ENCODE data around the gene YJU2. TPM values are rescaled to one million over a fixed set of nuclear protein-coding genes. Genes with fewer than 3 reads are reported as not detected.
A peak's percentile ranks its signal among the peaks of the same experiment; 100 is the strongest.

The YJU2 gene
- total RNA-seq, 1 donor from 2014 or later, result 22.9 TPM

DNA sequence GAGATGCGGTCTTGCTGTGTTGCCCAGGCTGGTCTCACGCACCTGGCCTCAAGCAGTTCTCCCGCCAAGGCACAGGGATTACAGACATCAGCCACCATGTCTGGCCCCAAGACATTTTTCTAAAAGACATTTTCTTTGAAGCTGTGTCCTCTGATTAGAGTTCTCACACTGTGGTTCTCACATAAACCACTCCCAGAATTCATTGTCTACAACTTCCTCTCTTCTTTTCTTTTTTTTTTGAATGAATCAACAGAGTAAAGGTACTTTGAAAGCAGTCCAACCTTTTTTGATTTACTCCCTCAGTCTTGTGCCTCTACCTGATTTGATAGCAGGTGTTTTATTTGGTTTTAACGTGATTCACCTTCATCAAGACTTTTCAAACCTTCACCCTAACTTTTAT, 17.9 kb downstream of the YJU2 start:
- H3K36me3 Mint-ChIP-seq (ENCODE audit: low read depth), result no peaks in the 10 kb centered on the region
- no peak overlapping the region for H3K27ac Mint-ChIP-seq (ENCODE audit: unreplicated experiment)
- TF ChIP-seq, protein P1, sequence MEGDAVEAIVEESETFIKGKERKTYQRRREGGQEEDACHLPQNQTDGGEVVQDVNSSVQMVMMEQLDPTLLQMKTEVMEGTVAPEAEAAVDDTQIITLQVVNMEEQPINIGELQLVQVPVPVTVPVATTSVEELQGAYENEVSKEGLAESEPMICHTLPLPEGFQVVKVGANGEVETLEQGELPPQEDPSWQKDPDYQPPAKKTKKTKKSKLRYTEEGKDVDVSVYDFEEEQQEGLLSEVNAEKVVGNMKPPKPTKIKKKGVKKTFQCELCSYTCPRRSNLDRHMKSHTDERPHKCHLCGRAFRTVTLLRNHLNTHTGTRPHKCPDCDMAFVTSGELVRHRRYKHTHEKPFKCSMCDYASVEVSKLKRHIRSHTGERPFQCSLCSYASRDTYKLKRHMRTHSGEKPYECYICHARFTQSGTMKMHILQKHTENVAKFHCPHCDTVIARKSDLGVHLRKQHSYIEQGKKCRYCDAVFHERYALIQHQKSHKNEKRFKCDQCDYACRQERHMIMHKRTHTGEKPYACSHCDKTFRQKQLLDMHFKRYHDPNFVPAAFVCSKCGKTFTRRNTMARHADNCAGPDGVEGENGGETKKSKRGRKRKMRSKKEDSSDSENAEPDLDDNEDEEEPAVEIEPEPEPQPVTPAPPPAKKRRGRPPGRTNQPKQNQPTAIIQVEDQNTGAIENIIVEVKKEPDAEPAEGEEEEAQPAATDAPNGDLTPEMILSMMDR (conservative IDR thresholded peaks at IDR 0.05), result no peak
- H3K9me3 Mint-ChIP-seq, result no peaks in the 10 kb centered on the region
- no peaks in the 10 kb centered on the region for H3K27me3 Mint-ChIP-seq (ENCODE audit: low read depth)
- no peak for DNase-seq (ENCODE audit: low read depth, low spot score)
- peaks cover 4% of the 10 kb centered on the region for H3K4me1 Mint-ChIP-seq
- H3K4me3 Mint-ChIP-seq, result no peak overlapping the region

- Mint-ChIP-seq H3K27me3 (ENCODE audit: low read depth) (no peaks in the 10 kb centered on the region), H3K4me1 (peaks cover 4% of the 10 kb centered on the region), H3K4me3 (no peak overlapping the region), H3K27ac (ENCODE audit: unreplicated experiment) (no peak overlapping the region), H3K9me3 (no peaks in the 10 kb centered on the region), H3K36me3 (ENCODE audit: low read depth) (no peaks in the 10 kb centered on the region)
- TF ChIP-seq, protein P1 (conservative IDR thresholded peaks at IDR 0.05), result no peak
- DNase-seq (ENCODE audit: low read depth, low spot score), result no peak
These were observed 19.5 kb downstream of the YJU2 start for GRCh38 chr19:4266253-4267000.

- DNase-seq (ENCODE audit: low read depth, low spot score), result peak; percentile 71
- Mint-ChIP-seq H3K4me1 (peaks cover 4% of the 10 kb centered on the region), H3K27me3 (ENCODE audit: low read depth) (no peaks in the 10 kb centered on the region), H3K9me3 (no peaks in the 10 kb centered on the region), H3K27ac (ENCODE audit: unreplicated experiment) (no peak overlapping the region), H3K4me3 (no peak overlapping the region), H3K36me3 (ENCODE audit: low read depth) (no peaks in the 10 kb centered on the region)
- TF ChIP-seq, protein P1 (conservative IDR thresholded peaks at IDR 0.05), result peak; percentile 85
These were observed 20.4 kb downstream of the YJU2 start for GRCh38 chr19:4267101-4267900.

- no peak for DNase-seq (ENCODE audit: low read depth, low spot score)
- Mint-ChIP-seq H3K36me3 (ENCODE audit: low read depth) (no peaks in the 10 kb centered on the region), H3K4me1 (peaks cover 4% of the 10 kb centered on the region), H3K9me3 (no peaks in the 10 kb centered on the region), H3K27me3 (ENCODE audit: low read depth) (no peaks in the 10 kb centered on the region), H3K4me3 (no peak overlapping the region), H3K27ac (ENCODE audit: unreplicated experiment) (no peak overlapping the region)
- TF ChIP-seq, protein P1 (conservative IDR thresholded peaks at IDR 0.05), result no peak
These were observed 21.3 kb downstream of the YJU2 start for GRCh38 chr19:4267901-4268815.

- Mint-ChIP-seq H3K4me3 (no peak overlapping the region), H3K4me1 (peaks cover 4% of the 10 kb centered on the region), H3K36me3 (ENCODE audit: low read depth) (no peaks in the 10 kb centered on the region), H3K9me3 (no peaks in the 10 kb centered on the region), H3K27ac (ENCODE audit: unreplicated experiment) (no peak overlapping the region), H3K27me3 (ENCODE audit: low read depth) (no peaks in the 10 kb centered on the region)
- DNase-seq (ENCODE audit: low read depth, low spot score), result no peak
- TF ChIP-seq, protein P1 (conservative IDR thresholded peaks at IDR 0.05), result no peak
These were observed 22.0 kb downstream of the YJU2 start for GRCh38 chr19:4268816-4269430.

Measured in neural crest cell (in vitro differentiated cells).